Limb (tissue), 2 donors: ENCODE results near the gene ZNF804B.

Source experiments
- DNase-seq, 2 donors: peaks; one replicate each; pipeline ENCODE4 v3.0.0-alpha.2; 2016; ENCODE audit errors: extremely low spot score in 2 of 2

The ZNF804B gene

DNA sequence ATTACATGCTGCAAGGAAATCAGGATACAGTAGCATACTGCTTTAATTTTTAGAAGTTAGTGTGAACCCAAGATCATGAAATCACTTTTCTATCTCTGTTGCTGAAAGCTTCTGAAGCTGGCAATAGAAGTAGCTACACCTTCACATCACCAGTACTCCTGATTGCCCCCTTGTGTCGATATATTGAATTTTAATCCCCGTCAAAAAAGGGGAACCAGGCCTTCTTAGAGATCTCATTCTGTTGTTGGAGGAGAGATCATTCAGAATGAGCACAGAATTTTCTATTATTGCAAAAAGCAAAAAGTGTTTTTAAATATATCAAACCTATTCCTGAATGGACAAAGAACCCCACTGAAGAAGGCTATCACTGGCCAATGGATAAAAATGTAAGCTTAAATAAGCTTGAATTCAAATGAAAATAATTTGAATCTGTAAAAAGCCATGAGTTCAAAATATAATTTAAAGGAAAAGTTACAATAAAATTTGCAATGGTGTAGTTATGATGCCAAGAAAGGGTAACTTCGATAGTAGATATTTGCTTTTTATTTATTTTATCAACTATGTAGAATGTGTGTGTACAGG is 75.7 kb downstream of the ZNF804B start:
- no peak for DNase-seq

DNA sequence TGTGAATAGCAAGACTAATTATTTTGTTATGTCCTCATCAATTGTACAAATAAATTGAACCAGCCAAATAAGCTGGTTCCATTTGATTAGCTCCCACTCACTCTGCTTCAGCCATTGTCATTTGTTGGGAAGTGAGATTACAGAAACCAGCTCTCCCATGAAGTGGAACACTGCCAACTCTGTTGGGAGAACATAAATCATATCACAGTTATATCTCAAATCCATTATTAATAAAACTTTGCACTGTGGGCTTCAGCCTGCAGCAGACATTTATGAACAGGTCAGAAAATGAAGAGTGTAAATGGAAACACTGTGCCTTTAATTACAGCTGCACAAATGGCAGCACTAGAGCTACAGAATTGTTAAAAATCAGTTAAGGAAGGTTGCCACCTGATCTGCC is 82.7 kb downstream of the ZNF804B start:
- no peak for DNase-seq

DNA sequence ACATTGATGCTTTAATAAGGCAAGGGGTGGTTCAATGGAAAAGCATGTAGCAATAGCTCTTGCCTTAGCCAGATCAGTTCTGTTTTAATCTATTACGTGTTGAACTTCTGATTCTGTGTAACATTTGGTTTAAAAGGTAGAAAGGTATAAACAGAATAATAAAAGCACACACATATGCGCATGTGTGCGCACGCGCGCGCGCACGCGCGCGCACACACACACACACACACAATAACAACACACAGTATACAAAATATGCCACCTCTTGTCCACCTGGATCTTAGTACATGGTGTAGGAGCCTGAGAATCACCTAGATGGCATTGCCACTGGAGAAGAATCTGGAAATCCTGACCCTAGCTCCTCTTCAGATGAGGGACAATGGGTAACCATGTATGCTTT is 85.6 kb downstream of the ZNF804B start:
- no peak for DNase-seq

GRCh38 chr7:88851220-88851619 is 91.7 kb downstream of the ZNF804B start:
- no peak for DNase-seq

GRCh38 chr7:88859288-88859687 is 99.8 kb downstream of the ZNF804B start:
- no peak for DNase-seq

- no peak for DNase-seq
These were observed 106.9 kb downstream of the ZNF804B start for GRCh38 chr7:88866265-88866863.

DNA sequence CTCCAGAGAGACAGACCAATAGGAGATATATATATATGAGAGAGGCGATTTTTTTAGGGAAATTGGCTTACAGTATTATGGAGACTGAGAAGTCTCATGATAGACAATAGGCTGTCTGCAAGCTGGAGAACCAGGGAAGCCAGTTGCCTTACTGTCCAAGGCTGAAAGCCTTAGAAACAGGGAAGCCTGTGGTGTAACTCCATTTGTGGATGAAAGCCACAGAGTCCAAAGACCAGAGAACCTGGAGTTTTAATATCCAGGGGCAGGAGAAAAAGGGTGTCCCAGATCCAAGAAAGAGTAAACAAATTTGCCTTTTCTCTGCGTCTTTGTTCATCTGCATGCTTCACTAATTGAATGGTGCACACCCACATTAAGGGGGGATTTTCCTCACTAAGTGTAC is 107.7 kb downstream of the ZNF804B start:
- DNase-seq, result no peak

DNA sequence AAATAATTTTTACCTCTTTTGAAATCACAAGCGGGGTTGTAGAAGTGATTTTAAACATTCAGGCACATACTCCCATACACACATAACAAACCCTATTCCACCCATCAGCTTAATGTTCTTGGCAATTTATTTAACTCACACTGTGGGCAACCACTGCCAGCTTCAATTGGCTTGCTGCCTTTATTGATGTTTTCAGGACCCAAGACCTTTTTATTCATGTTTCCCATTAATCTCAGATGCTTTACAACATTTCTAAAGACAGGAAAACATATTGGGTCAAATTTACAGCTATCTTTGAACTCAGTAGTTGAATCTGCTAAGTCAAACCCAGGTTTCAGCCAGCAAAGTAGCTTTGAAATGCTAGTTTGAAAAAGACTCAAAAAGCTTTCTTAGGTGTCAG is 109.0 kb downstream of the ZNF804B start:
- DNase-seq, result no peak

- no peak for DNase-seq
These were observed 121.6 kb downstream of the ZNF804B start for GRCh38 chr7:88881136-88881535.

- DNase-seq, result no peak
These were observed 125.6 kb downstream of the ZNF804B start for GRCh38 chr7:88885131-88885530.

DNA sequence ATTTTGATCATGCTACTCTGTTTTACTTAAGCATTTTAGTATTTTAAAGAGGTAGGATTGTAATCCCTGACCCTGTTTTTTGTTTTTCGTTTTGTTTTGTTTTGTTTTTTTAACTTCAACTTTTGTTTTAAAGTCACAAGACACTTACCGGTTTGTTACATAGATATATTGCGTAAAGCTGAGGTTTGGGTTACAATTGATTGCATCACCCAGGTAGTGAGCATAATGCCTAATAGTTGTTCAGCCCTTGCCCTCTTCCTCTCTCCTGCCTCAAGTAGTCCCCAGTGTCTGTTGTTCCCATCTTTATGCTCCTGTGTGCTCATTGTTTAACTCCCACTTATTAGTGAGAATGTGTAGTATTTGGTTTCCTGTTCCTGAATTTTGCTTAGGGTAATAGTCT is 129.2 kb downstream of the ZNF804B start:
- DNase-seq, result no peak

DNA sequence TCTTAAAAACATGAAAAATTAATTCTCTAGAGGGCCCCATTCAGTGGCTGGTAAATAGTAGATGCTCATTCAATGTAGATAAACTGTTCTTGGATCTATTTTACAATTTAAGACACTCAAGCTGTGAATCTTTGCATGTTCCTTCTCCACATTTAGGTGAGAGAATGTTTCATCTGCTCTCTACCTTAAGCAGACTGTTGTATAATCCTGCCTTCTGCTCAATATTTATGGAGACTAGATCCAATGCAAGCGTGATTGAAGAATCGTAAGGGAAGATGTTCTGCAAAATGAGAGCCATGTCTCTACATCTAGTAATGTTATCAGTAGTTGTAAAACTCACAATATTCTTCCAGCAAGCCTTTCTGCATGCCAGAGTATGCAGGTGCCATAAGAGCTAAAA is 151.0 kb downstream of the ZNF804B start:
- DNase-seq, result no peak

GRCh38 chr7:88912852-88913251 is 153.4 kb downstream of the ZNF804B start:
- DNase-seq, result no peak

- no peak for DNase-seq
These were observed 156.1 kb downstream of the ZNF804B start for GRCh38 chr7:88915615-88916014.

GRCh38 chr7:88919478-88920131 is 160.1 kb downstream of the ZNF804B start:
- no peak for DNase-seq

DNA sequence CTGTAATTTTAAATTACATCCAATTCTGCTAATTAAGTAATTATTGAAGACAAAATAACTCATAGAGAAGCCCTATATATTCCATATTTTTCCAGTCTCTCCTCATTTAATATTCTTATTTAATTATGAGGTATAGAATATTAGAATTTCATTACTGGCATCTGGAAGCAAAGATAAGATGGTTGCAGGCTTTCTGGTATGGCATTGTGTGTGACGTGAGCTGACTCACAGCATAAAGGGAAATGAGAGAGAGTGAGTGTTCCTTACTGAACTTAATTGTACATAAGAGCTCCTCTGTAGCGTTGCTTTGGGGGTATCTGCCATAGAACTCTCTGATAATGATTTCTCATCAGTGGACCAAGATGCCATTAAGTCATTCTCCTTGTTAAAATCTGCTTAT is 163.4 kb downstream of the ZNF804B start:
- no peak for DNase-seq

DNA sequence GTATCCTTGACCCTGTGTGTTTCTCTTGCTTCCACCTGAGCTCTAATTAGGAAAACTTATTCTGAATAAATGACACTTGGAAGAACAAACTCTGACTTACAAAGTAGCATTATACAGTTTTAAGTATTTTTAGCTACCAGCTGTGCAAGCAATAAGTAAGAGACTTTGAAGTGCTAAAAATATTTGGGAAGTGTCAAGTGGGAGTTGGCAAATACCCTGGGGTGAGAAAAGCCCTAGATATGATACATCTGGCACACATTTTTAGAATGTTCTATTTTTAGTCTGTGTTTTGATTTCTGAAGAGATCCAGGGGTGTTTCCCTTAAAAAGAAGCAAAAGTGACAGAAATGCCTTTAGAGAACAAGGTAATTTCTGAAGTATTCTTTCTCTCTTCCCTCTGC is 168.8 kb downstream of the ZNF804B start:
- peak in 1 of 2 donors; percentile 30 for DNase-seq

GRCh38 chr7:88929719-88930118 is 170.2 kb downstream of the ZNF804B start:
- DNase-seq, result no peak

- no peak for DNase-seq
These were observed 173.8 kb downstream of the ZNF804B start for GRCh38 chr7:88933285-88933684.

- no peak for DNase-seq
These were observed 183.5 kb downstream of the ZNF804B start for GRCh38 chr7:88942815-88943501.

- no peak for DNase-seq
These were observed 192.3 kb downstream of the ZNF804B start for GRCh38 chr7:88951826-88952225.

DNA sequence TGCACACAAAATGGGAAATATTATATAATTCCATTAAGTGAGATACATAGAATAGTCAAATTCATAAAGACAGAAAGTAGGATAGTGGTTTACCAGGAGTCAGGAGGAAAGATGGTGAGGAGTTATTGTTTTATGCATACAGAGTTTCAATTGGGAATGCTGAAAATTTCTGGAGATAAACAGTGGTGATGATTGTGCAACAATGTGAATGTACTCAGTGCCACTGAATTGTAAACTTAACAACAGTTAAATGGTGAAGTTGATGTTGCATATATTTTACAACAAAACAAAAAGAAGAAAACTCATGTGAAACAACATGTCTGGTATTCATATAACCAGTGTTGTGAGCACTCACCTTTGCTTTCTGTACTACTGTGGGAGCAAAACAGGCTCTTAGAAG is 204.9 kb downstream of the ZNF804B start:
- no peak for DNase-seq

DNA sequence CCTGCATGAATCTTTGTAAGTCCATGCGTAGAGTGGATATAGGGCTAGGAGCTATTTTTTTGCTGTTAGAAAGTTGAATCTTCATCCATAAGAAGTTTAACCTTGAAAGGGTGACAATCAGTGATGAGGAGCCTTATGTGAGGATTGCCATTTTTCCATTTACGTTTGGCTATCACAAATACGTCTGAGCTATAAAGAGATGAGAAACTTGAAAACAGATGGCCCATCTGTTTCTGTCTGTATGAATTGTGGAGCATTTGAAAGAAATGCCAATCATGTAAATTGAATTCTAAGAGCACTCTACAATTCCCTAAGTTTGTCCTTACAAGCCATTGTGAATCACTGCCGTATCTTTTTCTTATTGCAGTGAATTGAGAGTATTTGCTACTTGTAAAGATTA is 205.9 kb downstream of the ZNF804B start:
- DNase-seq, result no peak
